ENCODE results near the gene FAM174B. TPM values are rescaled to one million over a fixed set of nuclear protein-coding genes. Genes with fewer than 3 reads are reported as not detected.

FAM174B gene
- total RNA-seq, 2 experiments from 2014 or later = 3.4 to 3.6 TPM

DNA sequence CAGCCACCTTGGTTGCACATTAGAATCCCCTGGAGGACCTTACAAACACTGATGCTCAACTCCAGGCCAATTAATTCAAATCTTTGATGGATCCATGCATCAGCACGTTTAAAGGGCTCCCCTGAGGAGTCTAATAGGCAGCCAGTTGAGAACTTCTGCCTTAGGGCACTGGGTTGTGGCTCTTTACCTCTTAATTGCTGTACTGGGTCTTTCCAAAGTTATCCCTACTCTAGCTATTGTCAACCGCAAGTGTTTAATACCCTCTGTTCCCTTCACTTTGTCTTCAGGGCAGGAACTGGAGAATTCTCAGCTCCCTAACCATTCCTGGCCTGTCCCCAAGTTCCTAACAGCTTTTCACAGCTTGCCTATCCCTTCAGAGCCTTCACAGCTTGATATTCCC is 15.0 kb upstream of the FAM174B start:
- no peak overlapping the region for H3K4me3 Mint-ChIP-seq
- ChIA-PET CTCF (no interaction called here), POLR2A (no interaction called here)
- no peaks in the 10 kb centered on the region for H3K4me1 ChIP-seq (ENCODE audit: insufficient read depth, low read length)
- no peak overlapping the region for H3K27ac ChIP-seq (ENCODE audit: low read depth in 1 of 2, low read length in 2 of 2)
- no peak overlapping the region for H3K4me3 ChIP-seq (ENCODE audit: low read length)
- H3K27ac Mint-ChIP-seq = no peak overlapping the region
- no peaks in the 10 kb centered on the region for H3K36me3 ChIP-seq (ENCODE audit: insufficient read depth, low read length)
- no peak for DNase-seq
- TF ChIP-seq, protein P1, sequence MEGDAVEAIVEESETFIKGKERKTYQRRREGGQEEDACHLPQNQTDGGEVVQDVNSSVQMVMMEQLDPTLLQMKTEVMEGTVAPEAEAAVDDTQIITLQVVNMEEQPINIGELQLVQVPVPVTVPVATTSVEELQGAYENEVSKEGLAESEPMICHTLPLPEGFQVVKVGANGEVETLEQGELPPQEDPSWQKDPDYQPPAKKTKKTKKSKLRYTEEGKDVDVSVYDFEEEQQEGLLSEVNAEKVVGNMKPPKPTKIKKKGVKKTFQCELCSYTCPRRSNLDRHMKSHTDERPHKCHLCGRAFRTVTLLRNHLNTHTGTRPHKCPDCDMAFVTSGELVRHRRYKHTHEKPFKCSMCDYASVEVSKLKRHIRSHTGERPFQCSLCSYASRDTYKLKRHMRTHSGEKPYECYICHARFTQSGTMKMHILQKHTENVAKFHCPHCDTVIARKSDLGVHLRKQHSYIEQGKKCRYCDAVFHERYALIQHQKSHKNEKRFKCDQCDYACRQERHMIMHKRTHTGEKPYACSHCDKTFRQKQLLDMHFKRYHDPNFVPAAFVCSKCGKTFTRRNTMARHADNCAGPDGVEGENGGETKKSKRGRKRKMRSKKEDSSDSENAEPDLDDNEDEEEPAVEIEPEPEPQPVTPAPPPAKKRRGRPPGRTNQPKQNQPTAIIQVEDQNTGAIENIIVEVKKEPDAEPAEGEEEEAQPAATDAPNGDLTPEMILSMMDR (IDR thresholded peaks at IDR 0.05) = no peak
- no peaks in the 10 kb centered on the region for H3K4me1 Mint-ChIP-seq (ENCODE audit: low read depth)
- H3K27me3 Mint-ChIP-seq = no peaks in the 10 kb centered on the region
- no peaks in the 10 kb centered on the region for H3K9me3 ChIP-seq (ENCODE audit: control insufficient read depth in 1 of 2, insufficient read depth in 1 of 2, low read length in 2 of 2)
- peaks cover 2 to 4% of the 10 kb centered on the region in 2 experiments for H3K27me3 ChIP-seq (ENCODE audit: control insufficient read depth in 1 of 2, insufficient read depth in 2 of 2, low read length in 2 of 2)
- intact Hi-C loops (cut with DNase I, micrococcal nuclease) = no loop called here
- no peak for ATAC-seq (ENCODE audit: poor library complexity)
- H3K36me3 Mint-ChIP-seq (ENCODE audit: low read depth) = no peaks in the 10 kb centered on the region
- H3K9me3 Mint-ChIP-seq = no peaks in the 10 kb centered on the region

DNA sequence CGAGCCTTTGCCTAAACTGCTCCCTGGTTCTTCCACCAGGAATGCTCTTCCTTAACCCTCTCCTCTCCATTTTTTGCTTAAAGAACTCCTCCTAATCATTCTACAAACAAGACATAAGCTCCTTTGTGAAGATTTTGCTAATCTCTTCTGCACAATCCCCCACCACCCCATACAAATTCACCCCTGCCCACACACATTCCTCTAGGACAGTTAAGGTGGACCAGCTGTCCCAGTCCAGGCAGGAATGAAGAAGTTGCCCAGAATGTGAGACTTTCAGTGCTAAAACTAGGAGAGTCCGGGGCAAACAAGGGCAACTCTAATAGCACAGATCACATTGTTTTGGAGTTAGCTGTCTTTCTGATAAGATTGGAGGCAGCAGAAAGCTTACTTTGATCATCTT is 13.9 kb upstream of the FAM174B start:
- DNase-seq = no peak
- H3K4me3 Mint-ChIP-seq = no peak overlapping the region
- no peaks in the 10 kb centered on the region for H3K4me1 ChIP-seq (ENCODE audit: insufficient read depth, low read length)
- H3K27ac ChIP-seq (ENCODE audit: low read depth in 1 of 2, low read length in 2 of 2) = no peak overlapping the region
- no peaks in the 10 kb centered on the region for H3K4me1 Mint-ChIP-seq (ENCODE audit: low read depth)
- H3K27me3 Mint-ChIP-seq = no peaks in the 10 kb centered on the region
- no peaks in the 10 kb centered on the region for H3K36me3 Mint-ChIP-seq (ENCODE audit: low read depth)
- H3K27me3 ChIP-seq (ENCODE audit: control insufficient read depth in 1 of 2, insufficient read depth in 2 of 2, low read length in 2 of 2) = peaks cover 2 to 4% of the 10 kb centered on the region in 2 experiments
- H3K4me3 ChIP-seq (ENCODE audit: low read length) = no peak overlapping the region
- TF ChIP-seq, protein P1 (IDR thresholded peaks at IDR 0.05) = no peak
- ChIA-PET CTCF (no interaction called here), POLR2A (no interaction called here)
- H3K9me3 ChIP-seq (ENCODE audit: control insufficient read depth in 1 of 2, insufficient read depth in 1 of 2, low read length in 2 of 2) = no peaks in the 10 kb centered on the region
- ATAC-seq (ENCODE audit: poor library complexity) = no peak
- no peaks in the 10 kb centered on the region for H3K36me3 ChIP-seq (ENCODE audit: insufficient read depth, low read length)
- intact Hi-C loops (cut with DNase I, micrococcal nuclease) = no loop called here
- no peak overlapping the region for H3K27ac Mint-ChIP-seq
- H3K9me3 Mint-ChIP-seq = no peaks in the 10 kb centered on the region

DNA sequence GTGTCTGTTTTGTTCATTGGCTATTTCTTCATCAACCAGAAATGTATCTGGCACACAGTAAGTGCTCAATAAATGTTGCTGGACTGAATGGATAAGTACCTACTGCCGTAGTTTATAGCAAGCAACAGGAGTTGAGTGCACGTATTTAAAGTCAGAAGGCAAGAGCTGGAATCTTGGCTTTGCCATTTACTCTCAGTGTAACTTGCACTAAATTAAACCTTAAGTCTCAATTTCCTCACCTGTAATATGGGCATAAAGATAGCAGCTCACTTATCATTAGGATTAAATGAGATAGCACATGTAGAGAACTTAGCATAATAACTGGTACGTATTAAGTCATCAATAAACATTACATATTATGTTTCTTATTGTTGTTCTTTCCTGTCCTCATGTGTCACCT is 13.0 kb upstream of the FAM174B start:
- no peak overlapping the region for H3K27ac ChIP-seq (ENCODE audit: low read depth in 1 of 2, low read length in 2 of 2)
- ATAC-seq (ENCODE audit: poor library complexity) (no peak), DNase-seq (no peak)
- H3K4me3 ChIP-seq (ENCODE audit: low read length) = no peak overlapping the region
- Mint-ChIP-seq H3K36me3 (ENCODE audit: low read depth) (no peaks in the 10 kb centered on the region), H3K4me1 (ENCODE audit: low read depth) (no peaks in the 10 kb centered on the region), H3K4me3 (no peak overlapping the region), H3K27me3 (no peaks in the 10 kb centered on the region), H3K9me3 (no peaks in the 10 kb centered on the region), H3K27ac (no peak overlapping the region)
- TF ChIP-seq, protein P1 (IDR thresholded peaks at IDR 0.05) = no peak
- ChIA-PET POLR2A (no interaction called here), CTCF (interaction anchor here (0.6 kb wide), 1 partner anchor 65 kb away, joined by 3 read pairs; no protein-coding TSS in a partner anchor)
- peaks cover 2 to 4% of the 10 kb centered on the region in 2 experiments for H3K27me3 ChIP-seq (ENCODE audit: control insufficient read depth in 1 of 2, insufficient read depth in 2 of 2, low read length in 2 of 2)
- no peaks in the 10 kb centered on the region for H3K36me3 ChIP-seq (ENCODE audit: insufficient read depth, low read length)
- intact Hi-C loops (cut with DNase I, micrococcal nuclease) = no loop called here
- no peaks in the 10 kb centered on the region for H3K4me1 ChIP-seq (ENCODE audit: insufficient read depth, low read length)
- H3K9me3 ChIP-seq (ENCODE audit: control insufficient read depth in 1 of 2, insufficient read depth in 1 of 2, low read length in 2 of 2) = no peaks in the 10 kb centered on the region

Measured in CD4-positive, alpha-beta T cell (primary cell).